NCI-H187 (cell line): Measurements from ENCODE around the gene PGM1.

Experiments
- DNase-seq, 2 experiments: peaks; one replicate each; lab custom pipeline; 2025; lab: John Stamatoyannopoulos, UW

The PGM1 gene

GRCh38 chr1:63665824-63666223 is 72.6 kb downstream of the PGM1 start:
- DNase-seq: no peak

GRCh38 chr1:63668298-63668697 is 75.1 kb downstream of the PGM1 start:
- no peak for DNase-seq

GRCh38 chr1:63669151-63669961 is 76.1 kb downstream of the PGM1 start:
- no peak for DNase-seq

GRCh38 chr1:63670164-63670563 is 77.0 kb downstream of the PGM1 start:
- DNase-seq: no peak

- DNase-seq: no peak
Measured at GRCh38 chr1:63671514-63671913, 78.3 kb downstream of the PGM1 start.

- DNase-seq: no peak
Measured at GRCh38 chr1:63674238-63674864, 81.1 kb downstream of the PGM1 start.

- DNase-seq: no peak
Measured at GRCh38 chr1:63674865-63675419, 81.7 kb downstream of the PGM1 start.

GRCh38 chr1:63675420-63675931 is 82.3 kb downstream of the PGM1 start:
- DNase-seq: no peak

- no peak for DNase-seq
Measured at GRCh38 chr1:63677497-63677896, 84.3 kb downstream of the PGM1 start.

- DNase-seq: no peak
Measured at GRCh38 chr1:63678200-63678599, 85.0 kb downstream of the PGM1 start.

GRCh38 chr1:63679076-63679475 is 85.9 kb downstream of the PGM1 start:
- DNase-seq: no peak

- DNase-seq: no peak
Measured at GRCh38 chr1:63679589-63679988, 86.4 kb downstream of the PGM1 start.

GRCh38 chr1:63682936-63683335 is 89.7 kb downstream of the PGM1 start:
- DNase-seq: no peak

- DNase-seq: no peak
Measured at GRCh38 chr1:63683759-63684158, 90.5 kb downstream of the PGM1 start.

GRCh38 chr1:63686696-63687095 is 93.5 kb downstream of the PGM1 start:
- DNase-seq: no peak

GRCh38 chr1:63688302-63688890 is 95.2 kb downstream of the PGM1 start:
- DNase-seq: no peak

GRCh38 chr1:63690966-63691700 is 97.9 kb downstream of the PGM1 start:
- DNase-seq: no peak

GRCh38 chr1:63691701-63692425 is 98.7 kb downstream of the PGM1 start:
- peak in 1 of 2 experiments; percentile 49 for DNase-seq

- DNase-seq: no peak
Measured at GRCh38 chr1:63693944-63694571, 100.8 kb downstream of the PGM1 start.

GRCh38 chr1:63698001-63698838 is 105.0 kb downstream of the PGM1 start:
- no peak for DNase-seq
